K562 (cell line): ENCODE measurements around the gene NKX2-2.

Experiments
- CHD2 ChIP-seq: IDR thresholded peaks from 2 replicates; pipeline ENCODE4 v1.6.1; 2011; ENCODE audit warnings: low read depth, low read length
- CREM ChIP-seq: IDR thresholded peaks from 2 replicates; pipeline ENCODE4 v1.6.1; 2014; ENCODE audit warnings: antibody characterized with exemption, low read depth
- CTCF ChIP-seq, 3 experiments: IDR thresholded peaks in 2 of 3; conservative IDR thresholded peaks in 1 of 3; 2 replicates each; pipeline ENCODE4 v1.5.1; 2011 to 2012; ENCODE audit warnings: low read length in 3 of 3, mild to moderate bottlenecking in 3 of 3, control low read depth in 2 of 3, improper control_type of control experiment in 1 of 3, inconsistent platforms in 1 of 3, low read depth in 1 of 3, mixed read lengths in 1 of 3, moderate library complexity in 1 of 3; ENCODE audit not compliant: insufficient read depth in 2 of 3
- HDGF ChIP-seq: fragments of 450-650 bp; IDR thresholded peaks from 2 replicates; pipeline ENCODE4 v1.6.1; 2016
- MYBL2 ChIP-seq, 2 experiments: fragments of 450-650 bp in 1 of 2; sonication (generic) in 1 of 2; formaldehyde crosslinking in 1 of 2; IDR thresholded peaks; 2 replicates each; pipeline versions ENCODE4 v1.6.1 to v1.8.1; 2017 to 2022; ENCODE audit warnings: borderline replicate concordance in 1 of 2, inconsistent platforms in 1 of 2, low read depth in 1 of 2, mild to moderate bottlenecking in 1 of 2, missing genetic modification reagents in 1 of 2, moderate library complexity in 1 of 2
- NRF1 ChIP-seq, 2 experiments: fragments of 450-650 bp; IDR thresholded peaks in 1 of 2; conservative IDR thresholded peaks in 1 of 2; 2 replicates each; pipeline ENCODE4 v1.6.1; 2014; ENCODE audit warnings: mild to moderate bottlenecking in 2 of 2
- REST ChIP-seq, 2 experiments: fragments of 450-650 bp; formaldehyde crosslinking in 1 of 2; IDR thresholded peaks; 2 replicates each; pipeline versions ENCODE4 v1.4.0 to v1.6.1; 2014 to 2020; ENCODE audit warnings: mild to moderate bottlenecking in 2 of 2, borderline replicate concordance in 1 of 2, low read depth in 1 of 2
- SMAD3 ChIP-seq: fragments of 450-650 bp; formaldehyde crosslinking; conservative IDR thresholded peaks from 2 replicates; pipeline ENCODE4 v1.4.0; 2020; ENCODE audit warnings: mild to moderate bottlenecking
- TCF7L2 ChIP-seq: fragments of 150-350 bp; IDR thresholded peaks from 2 replicates; pipeline ENCODE4 v1.6.1; 2016; ENCODE audit warnings: low read depth, mild to moderate bottlenecking, low read length, moderate library complexity
- TF ChIP-seq, protein P1 (sequence below): fragments of 250-450 bp; sonication (Bioruptor Pico); IDR thresholded peaks from 2 replicates; pipeline ENCODE4 v1.4.0; 2020; ENCODE audit warnings: mild to moderate bottlenecking, moderate library complexity
- TF ChIP-seq, protein P2 (sequence below), 2 experiments: IDR thresholded peaks in 1 of 2; conservative IDR thresholded peaks in 1 of 2; 2 replicates each; pipeline ENCODE4 v1.6.1; 2016; ENCODE audit warnings: low read depth in 2 of 2, mild to moderate bottlenecking in 1 of 2, missing compliant biosample characterization in 1 of 2, missing genetic modification characterization in 1 of 2, moderate library complexity in 1 of 2

DNA sequence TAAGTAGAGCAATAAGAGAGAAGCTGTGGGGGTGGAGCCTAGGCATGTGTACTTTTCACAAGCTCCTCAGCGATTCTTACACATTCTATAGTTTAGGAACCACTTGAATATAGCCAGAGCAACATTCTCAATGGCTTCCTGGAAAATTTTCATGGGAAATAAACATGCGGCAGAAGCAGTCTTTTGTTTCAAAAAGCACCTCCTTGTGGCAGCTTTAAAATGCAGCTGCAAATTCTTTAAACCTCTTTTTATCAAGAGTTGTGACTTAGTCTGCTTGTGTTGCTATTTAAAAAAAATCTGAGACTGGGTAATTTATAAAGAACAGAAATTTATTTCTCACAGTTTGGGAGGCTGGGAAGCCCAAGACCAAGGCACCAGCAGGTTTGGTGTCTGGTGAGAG lies 23.8 kb downstream of the NKX2-2 start:
- TF ChIP-seq CHD2: no peak
- TF ChIP-seq, protein P1, sequence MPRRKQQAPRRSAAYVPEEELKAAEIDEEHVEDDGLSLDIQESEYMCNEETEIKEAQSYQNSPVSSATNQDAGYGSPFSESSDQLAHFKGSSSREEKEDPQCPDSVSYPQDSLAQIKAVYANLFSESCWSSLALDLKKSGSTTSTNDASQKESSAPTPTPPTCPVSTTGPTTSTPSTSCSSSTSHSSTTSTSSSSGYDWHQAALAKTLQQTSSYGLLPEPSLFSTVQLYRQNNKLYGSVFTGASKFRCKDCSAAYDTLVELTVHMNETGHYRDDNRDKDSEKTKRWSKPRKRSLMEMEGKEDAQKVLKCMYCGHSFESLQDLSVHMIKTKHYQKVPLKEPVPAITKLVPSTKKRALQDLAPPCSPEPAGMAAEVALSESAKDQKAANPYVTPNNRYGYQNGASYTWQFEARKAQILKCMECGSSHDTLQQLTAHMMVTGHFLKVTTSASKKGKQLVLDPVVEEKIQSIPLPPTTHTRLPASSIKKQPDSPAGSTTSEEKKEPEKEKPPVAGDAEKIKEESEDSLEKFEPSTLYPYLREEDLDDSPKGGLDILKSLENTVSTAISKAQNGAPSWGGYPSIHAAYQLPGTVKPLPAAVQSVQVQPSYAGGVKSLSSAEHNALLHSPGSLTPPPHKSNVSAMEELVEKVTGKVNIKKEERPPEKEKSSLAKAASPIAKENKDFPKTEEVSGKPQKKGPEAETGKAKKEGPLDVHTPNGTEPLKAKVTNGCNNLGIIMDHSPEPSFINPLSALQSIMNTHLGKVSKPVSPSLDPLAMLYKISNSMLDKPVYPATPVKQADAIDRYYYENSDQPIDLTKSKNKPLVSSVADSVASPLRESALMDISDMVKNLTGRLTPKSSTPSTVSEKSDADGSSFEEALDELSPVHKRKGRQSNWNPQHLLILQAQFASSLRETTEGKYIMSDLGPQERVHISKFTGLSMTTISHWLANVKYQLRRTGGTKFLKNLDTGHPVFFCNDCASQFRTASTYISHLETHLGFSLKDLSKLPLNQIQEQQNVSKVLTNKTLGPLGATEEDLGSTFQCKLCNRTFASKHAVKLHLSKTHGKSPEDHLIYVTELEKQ (CRISPR knock-in tag): no peak
- TF ChIP-seq REST (IDR thresholded peaks at IDR 0.05; ENCODE audit: borderline replicate concordance): no peak
- no peak for TF ChIP-seq REST (CRISPR knock-in tag; IDR thresholded peaks at IDR 0.05; ENCODE audit: low read depth)
- TF ChIP-seq HDGF: no peak
- TF ChIP-seq CTCF (IDR thresholded peaks at IDR 0.05 in 2 of 3, conservative IDR thresholded peaks at IDR 0.05 in 1 of 3; ENCODE audit: insufficient read depth in 2 of 3, low read depth in 1 of 3, low read length in 3 of 3): peak in 1 of 3 experiments; percentile 8; a peak in 1 of 6 replicates
- no peak for TF ChIP-seq SMAD3 (CRISPR knock-in tag)
- TF ChIP-seq, protein P2, sequence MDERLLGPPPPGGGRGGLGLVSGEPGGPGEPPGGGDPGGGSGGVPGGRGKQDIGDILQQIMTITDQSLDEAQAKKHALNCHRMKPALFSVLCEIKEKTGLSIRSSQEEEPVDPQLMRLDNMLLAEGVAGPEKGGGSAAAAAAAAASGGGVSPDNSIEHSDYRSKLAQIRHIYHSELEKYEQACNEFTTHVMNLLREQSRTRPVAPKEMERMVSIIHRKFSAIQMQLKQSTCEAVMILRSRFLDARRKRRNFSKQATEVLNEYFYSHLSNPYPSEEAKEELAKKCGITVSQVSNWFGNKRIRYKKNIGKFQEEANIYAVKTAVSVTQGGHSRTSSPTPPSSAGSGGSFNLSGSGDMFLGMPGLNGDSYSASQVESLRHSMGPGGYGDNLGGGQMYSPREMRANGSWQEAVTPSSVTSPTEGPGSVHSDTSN (CRISPR knock-in tag; IDR thresholded peaks at IDR 0.05; ENCODE audit: low read depth): no peak
- TF ChIP-seq, protein P2 (tag; conservative IDR thresholded peaks at IDR 0.05; ENCODE audit: low read depth): no peak
- no peak for TF ChIP-seq TCF7L2
- no peak for TF ChIP-seq CREM
- no peak for TF ChIP-seq MYBL2 (IDR thresholded peaks at IDR 0.05; ENCODE audit: low read depth)
- no peak for TF ChIP-seq MYBL2 (CRISPR knock-in tag; IDR thresholded peaks at IDR 0.05; ENCODE audit: borderline replicate concordance)
- no peak for TF ChIP-seq NRF1 (conservative IDR thresholded peaks at IDR 0.05 in 1 of 2, IDR thresholded peaks at IDR 0.05 in 1 of 2)
